ENCODE measurements around the gene MAP4. TPM values are rescaled to one million over a fixed set of nuclear protein-coding genes. Genes with fewer than 3 reads are reported as not detected.

The MAP4 gene
- total and polyA plus RNA-seq, 2 of the 13 experiments (the other 11 are each of a cell fraction or from before 2014, with no cell fraction given), result 33.1 to 38.7 TPM

- TF ChIP-seq ZNF646 (CRISPR knock-in tag; IDR thresholded peaks at IDR 0.05), result no peak
- no peak; the same call in 1 of the 2 replicates for TF ChIP-seq RXRB (CRISPR knock-in tag; IDR thresholded peaks at IDR 0.05; ENCODE audit: borderline replicate concordance)
- peak; percentile 37 for TF ChIP-seq YY1 (IDR thresholded peaks at IDR 0.05; ENCODE audit: insufficient read depth, insufficient replicate concordance, low read depth, low read length)
- peak; percentile 94 for TF ChIP-seq ZNF574 (CRISPR knock-in tag; IDR thresholded peaks at IDR 0.05)
- no peak; the same call in 1 of the 2 replicates for TF ChIP-seq ZNF367 (CRISPR knock-in tag; IDR thresholded peaks at IDR 0.05; ENCODE audit: borderline replicate concordance)
These were observed 213.3 kb downstream of the MAP4 start, which contains the start of gene DHX30 (continued) for GRCh38 chr3:47802734-47803479.

MicroRNA genes within 50 kb of the gene (microRNA counts, 767-probe panel; counts per million panel counts)
- microRNA hsa-miR-1226-3p, result not detected

Small RNAs within 50 kb of the gene (microRNA-seq; reads per million reads assigned to microRNA genes)
- 77.8 reads per million, percentile 71 among the genes with 10 or more reads in this experiment for gene MIR1226

Small RNAs within 50 kb of the gene (small RNA-seq; reads per million reads assigned to genes)
- 0 reads per million in 3 experiments for gene AC124916.2 (ENCODE audit: insufficient read depth in 2 of 3, insufficient read length in 3 of 3, low read depth in 2 of 3, low replicate concordance in 1 of 3)
- gene MIR1226 (ENCODE audit: insufficient read depth in 2 of 3, insufficient read length in 3 of 3, low read depth in 2 of 3, low replicate concordance in 1 of 3), result 11.3 to 265 (median 15.9) reads per million in 3 experiments
- 0 reads per million in 3 experiments for gene RF00019 (ENCODE audit: insufficient read depth in 2 of 3, insufficient read length in 3 of 3, low read depth in 2 of 3, low replicate concordance in 1 of 3)
- gene RF02271 (ENCODE audit: insufficient read depth in 2 of 3, insufficient read length in 3 of 3, low read depth in 2 of 3, low replicate concordance in 1 of 3), result 0 reads per million in 3 experiments

Other genes with a start within 250 kb of the MAP4 start
- gene SMARCC1, start 234.5 kb downstream of the MAP4 start, total RNA-seq (2016; rRNA removed; fragmentation: Illumina TruSeq; extraction: Trizol), result 53.6 and 58.4 TPM in 2 replicates
- gene SMARCC1, start 234.5 kb downstream of the MAP4 start, polyA plus RNA-seq (2011; rRNA removed), result 38.3 and 47.9 TPM in 2 replicates
- 45.6 and 59.4 TPM in 2 replicates for gene DHX30, start 213.3 kb downstream of the MAP4 start, total RNA-seq (2016; rRNA removed; fragmentation: Illumina TruSeq; extraction: Trizol)
- gene DHX30, start 213.3 kb downstream of the MAP4 start, polyA plus RNA-seq (2011; rRNA removed), result 30.6 and 40.7 TPM in 2 replicates
- gene CDC25A, start 172.0 kb upstream of the MAP4 start, total RNA-seq (2016; rRNA removed; fragmentation: Illumina TruSeq; extraction: Trizol), result 45.4 and 54.7 TPM in 2 replicates
- gene CDC25A, start 172.0 kb upstream of the MAP4 start, polyA plus RNA-seq (2011; rRNA removed), result 6.1 and 7.9 TPM in 2 replicates
- not detected in 2 replicates for gene CAMP, start 207.1 kb upstream of the MAP4 start, total RNA-seq (2016; rRNA removed; fragmentation: Illumina TruSeq; extraction: Trizol)
- gene CAMP, start 207.1 kb upstream of the MAP4 start, polyA plus RNA-seq (2011; rRNA removed), result not detected in 2 replicates
- gene ZNF589, start 224.7 kb upstream of the MAP4 start, total RNA-seq (2016; rRNA removed; fragmentation: Illumina TruSeq; extraction: Trizol), result 5.6 and 7.3 TPM in 2 replicates
- 5.8 and 7.2 TPM in 2 replicates for gene ZNF589, start 224.7 kb upstream of the MAP4 start, polyA plus RNA-seq (2011; rRNA removed)